GM12873 (cell line): ENCODE data around the gene PPARA.

Experiments
- CTCF ChIP-seq: IDR thresholded peaks from 2 replicates; pipeline ENCODE4 v1.5.1; 2012; ENCODE audit warnings: low read depth, mild to moderate bottlenecking, moderate library complexity, low read length, control low read depth; ENCODE audit not compliant: insufficient read depth; ENCODE audit errors: missing control alignments

Gene PPARA

GRCh38 chr22:46240506-46240905 is 90.2 kb downstream of the PPARA start:
- no peak for TF ChIP-seq CTCF

GRCh38 chr22:46240907-46241306 is 90.6 kb downstream of the PPARA start:
- no peak for TF ChIP-seq CTCF

- TF ChIP-seq CTCF = no peak
These were observed 91.2 kb downstream of the PPARA start for GRCh38 chr22:46241396-46242007.

- TF ChIP-seq CTCF = no peak
These were observed 91.8 kb downstream of the PPARA start for GRCh38 chr22:46242076-46242475.

GRCh38 chr22:46244771-46245170 is 94.4 kb downstream of the PPARA start:
- TF ChIP-seq CTCF = no peak

- no peak for TF ChIP-seq CTCF
These were observed 95.2 kb downstream of the PPARA start for GRCh38 chr22:46245511-46245910.

GRCh38 chr22:46246178-46246577 is 95.9 kb downstream of the PPARA start:
- TF ChIP-seq CTCF = no peak
